ENCODE measurements around the gene IRF2BP1. TPM values are rescaled to one million over a fixed set of nuclear protein-coding genes. Genes with fewer than 3 reads are reported as not detected.

The IRF2BP1 gene
- total and polyA plus RNA-seq, 2 of the 13 experiments (the other 11 are each of a cell fraction or from before 2014, with no cell fraction given) = 4.3 to 14.3 TPM

DNA sequence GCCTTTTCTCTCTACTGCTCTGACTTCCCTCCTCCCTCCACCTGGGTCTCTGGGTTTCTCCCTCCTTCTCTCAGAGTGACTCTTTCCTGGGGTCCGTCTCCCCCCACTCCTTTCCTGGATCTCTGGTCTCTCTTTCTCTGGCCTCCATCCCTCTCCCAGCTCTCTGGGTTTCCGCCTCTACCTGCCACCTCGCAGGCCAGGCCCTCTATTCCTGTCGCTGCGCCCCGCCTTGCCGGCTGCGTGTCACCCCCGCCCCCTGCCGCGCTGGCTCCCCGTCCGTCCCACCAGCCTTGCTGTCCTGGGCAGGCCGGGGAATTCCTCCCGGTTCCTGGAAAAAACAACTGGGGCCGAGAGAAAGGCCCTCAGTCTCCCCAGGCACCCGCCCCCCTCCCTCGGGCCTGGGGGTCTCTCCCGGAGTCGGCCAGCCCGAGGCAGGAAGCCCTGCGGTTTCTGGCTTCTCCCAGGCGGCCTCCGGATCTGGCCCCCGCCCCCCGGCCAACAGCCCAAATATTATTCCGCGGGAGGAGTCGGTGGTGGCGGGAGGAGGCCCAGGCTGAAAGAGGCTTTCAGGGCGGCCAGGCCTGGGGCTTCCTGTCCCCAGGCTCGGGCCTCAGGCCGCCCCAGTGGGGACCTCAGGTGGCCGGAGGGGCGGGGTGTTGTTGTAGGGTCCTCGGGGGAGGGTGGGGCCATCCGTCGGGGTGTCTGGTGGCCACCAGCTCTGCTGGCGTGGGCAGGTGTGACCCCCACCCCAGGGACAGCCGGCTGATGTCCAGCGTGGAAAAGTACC, 9.3 kb downstream of the IRF2BP1 start (continued):
- TF ChIP-seq, protein P1, sequence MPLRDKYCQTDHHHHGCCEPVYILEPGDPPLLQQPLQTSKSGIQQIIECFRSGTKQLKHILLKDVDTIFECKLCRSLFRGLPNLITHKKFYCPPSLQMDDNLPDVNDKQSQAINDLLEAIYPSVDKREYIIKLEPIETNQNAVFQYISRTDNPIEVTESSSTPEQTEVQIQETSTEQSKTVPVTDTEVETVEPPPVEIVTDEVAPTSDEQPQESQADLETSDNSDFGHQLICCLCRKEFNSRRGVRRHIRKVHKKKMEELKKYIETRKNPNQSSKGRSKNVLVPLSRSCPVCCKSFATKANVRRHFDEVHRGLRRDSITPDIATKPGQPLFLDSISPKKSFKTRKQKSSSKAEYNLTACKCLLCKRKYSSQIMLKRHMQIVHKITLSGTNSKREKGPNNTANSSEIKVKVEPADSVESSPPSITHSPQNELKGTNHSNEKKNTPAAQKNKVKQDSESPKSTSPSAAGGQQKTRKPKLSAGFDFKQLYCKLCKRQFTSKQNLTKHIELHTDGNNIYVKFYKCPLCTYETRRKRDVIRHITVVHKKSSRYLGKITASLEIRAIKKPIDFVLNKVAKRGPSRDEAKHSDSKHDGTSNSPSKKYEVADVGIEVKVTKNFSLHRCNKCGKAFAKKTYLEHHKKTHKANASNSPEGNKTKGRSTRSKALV (CRISPR knock-in tag; IDR thresholded peaks at IDR 0.05) = no peak
- TF ChIP-seq KLF9 (CRISPR knock-in tag; IDR thresholded peaks at IDR 0.05; ENCODE audit: low read depth) (peak; percentile 62; the same call in 1 of the 2 replicates), KLF6 (CRISPR knock-in tag; IDR thresholded peaks at IDR 0.05) (peak; percentile 41; the same call in 1 of the 2 replicates), TBX2 (CRISPR knock-in tag; IDR thresholded peaks at IDR 0.05; ENCODE audit: borderline replicate concordance) (peak; percentile 80), TCF12 (IDR thresholded peaks at IDR 0.05) (no peak), TCF12 (CRISPR knock-in tag; IDR thresholded peaks at IDR 0.05) (no peak), POLR2AphosphoS5 (IDR thresholded peaks at IDR 0.05; ENCODE audit: low read depth, low read length) (peak; percentile 67), DR1 (CRISPR knock-in tag; IDR thresholded peaks at IDR 0.05) (no peak), KDM6A (CRISPR knock-in tag; IDR thresholded peaks at IDR 0.05; ENCODE audit: low read depth) (0 out of 2 replicates have a peak, but pooled peaks have one; percentile 30), HMG20B (CRISPR knock-in tag; conservative IDR thresholded peaks at IDR 0.05) (peak; percentile 74), NFIC (IDR thresholded peaks at IDR 0.05; ENCODE audit: low read length) (no peak), KDM2A (CRISPR knock-in tag; IDR thresholded peaks at IDR 0.05; ENCODE audit: borderline replicate concordance, low read depth) (peak; percentile 81)
- TF ChIP-seq, protein P2, sequence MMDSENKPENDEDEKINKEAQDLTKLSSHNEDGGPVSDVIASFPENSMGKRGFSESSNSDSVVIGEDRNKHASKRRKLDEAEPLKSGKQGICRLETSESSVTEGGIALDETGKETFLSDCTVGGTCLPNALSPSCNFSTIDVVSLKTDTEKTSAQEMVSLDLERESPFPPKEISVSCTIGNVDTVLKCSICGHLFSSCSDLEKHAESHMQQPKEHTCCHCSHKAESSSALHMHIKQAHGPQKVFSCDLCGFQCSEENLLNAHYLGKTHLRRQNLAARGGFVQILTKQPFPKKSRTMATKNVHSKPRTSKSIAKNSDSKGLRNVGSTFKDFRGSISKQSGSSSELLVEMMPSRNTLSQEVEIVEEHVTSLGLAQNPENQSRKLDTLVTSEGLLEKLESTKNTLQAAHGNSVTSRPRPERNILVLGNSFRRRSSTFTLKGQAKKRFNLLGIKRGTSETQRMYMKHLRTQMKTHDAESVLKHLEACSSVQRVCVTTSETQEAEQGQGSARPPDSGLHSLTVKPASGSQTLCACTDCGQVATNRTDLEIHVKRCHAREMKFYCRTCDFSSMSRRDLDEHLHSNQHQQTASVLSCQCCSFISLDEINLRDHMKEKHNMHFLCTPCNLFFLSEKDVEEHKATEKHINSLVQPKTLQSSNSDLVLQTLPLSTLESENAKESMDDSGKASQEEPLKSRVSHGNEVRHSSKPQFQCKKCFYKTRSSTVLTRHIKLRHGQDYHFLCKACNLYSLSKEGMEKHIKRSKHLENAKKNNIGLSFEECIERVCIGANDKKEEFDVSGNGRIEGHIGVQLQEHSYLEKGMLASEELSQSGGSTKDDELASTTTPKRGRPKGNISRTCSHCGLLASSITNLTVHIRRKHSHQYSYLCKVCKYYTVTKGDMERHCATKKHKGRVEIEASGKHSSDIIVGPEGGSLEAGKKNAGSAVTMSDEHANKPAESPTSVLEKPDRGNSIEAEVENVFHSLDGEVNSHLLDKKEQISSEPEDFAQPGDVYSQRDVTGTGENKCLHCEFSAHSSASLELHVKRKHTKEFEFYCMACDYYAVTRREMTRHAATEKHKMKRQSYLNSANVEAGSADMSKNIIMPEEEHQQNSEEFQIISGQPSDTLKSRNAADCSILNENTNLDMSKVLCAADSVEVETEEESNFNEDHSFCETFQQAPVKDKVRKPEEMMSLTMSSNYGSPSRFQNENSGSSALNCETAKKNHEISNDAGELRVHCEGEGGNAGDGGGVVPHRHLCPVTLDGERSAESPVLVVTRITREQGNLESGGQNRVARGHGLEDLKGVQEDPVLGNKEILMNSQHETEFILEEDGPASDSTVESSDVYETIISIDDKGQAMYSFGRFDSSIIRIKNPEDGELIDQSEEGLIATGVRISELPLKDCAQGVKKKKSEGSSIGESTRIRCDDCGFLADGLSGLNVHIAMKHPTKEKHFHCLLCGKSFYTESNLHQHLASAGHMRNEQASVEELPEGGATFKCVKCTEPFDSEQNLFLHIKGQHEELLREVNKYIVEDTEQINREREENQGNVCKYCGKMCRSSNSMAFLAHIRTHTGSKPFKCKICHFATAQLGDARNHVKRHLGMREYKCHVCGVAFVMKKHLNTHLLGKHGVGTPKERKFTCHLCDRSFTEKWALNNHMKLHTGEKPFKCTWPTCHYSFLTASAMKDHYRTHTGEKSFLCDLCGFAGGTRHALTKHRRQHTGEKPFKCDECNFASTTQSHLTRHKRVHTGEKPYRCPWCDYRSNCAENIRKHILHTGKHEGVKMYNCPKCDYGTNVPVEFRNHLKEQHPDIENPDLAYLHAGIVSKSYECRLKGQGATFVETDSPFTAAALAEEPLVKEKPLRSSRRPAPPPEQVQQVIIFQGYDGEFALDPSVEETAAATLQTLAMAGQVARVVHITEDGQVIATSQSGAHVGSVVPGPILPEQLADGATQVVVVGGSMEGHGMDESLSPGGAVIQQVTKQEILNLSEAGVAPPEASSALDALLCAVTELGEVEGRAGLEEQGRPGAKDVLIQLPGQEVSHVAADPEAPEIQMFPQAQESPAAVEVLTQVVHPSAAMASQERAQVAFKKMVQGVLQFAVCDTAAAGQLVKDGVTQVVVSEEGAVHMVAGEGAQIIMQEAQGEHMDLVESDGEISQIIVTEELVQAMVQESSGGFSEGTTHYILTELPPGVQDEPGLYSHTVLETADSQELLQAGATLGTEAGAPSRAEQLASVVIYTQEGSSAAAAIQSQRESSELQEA (CRISPR knock-in tag; IDR thresholded peaks at IDR 0.05; ENCODE audit: not compliant biosample characterization) = peak; percentile 68
- TF ChIP-seq, protein P3, sequence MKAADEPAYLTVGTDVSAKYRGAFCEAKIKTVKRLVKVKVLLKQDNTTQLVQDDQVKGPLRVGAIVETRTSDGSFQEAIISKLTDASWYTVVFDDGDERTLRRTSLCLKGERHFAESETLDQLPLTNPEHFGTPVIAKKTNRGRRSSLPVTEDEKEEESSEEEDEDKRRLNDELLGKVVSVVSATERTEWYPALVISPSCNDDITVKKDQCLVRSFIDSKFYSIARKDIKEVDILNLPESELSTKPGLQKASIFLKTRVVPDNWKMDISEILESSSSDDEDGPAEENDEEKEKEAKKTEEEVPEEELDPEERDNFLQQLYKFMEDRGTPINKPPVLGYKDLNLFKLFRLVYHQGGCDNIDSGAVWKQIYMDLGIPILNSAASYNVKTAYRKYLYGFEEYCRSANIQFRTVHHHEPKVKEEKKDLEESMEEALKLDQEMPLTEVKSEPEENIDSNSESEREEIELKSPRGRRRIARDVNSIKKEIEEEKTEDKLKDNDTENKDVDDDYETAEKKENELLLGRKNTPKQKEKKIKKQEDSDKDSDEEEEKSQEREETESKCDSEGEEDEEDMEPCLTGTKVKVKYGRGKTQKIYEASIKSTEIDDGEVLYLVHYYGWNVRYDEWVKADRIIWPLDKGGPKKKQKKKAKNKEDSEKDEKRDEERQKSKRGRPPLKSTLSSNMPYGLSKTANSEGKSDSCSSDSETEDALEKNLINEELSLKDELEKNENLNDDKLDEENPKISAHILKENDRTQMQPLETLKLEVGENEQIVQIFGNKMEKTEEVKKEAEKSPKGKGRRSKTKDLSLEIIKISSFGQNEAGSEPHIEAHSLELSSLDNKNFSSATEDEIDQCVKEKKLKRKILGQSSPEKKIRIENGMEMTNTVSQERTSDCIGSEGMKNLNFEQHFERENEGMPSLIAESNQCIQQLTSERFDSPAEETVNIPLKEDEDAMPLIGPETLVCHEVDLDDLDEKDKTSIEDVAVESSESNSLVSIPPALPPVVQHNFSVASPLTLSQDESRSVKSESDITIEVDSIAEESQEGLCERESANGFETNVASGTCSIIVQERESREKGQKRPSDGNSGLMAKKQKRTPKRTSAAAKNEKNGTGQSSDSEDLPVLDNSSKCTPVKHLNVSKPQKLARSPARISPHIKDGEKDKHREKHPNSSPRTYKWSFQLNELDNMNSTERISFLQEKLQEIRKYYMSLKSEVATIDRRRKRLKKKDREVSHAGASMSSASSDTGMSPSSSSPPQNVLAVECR (CRISPR knock-in tag; IDR thresholded peaks at IDR 0.05; ENCODE audit: borderline replicate concordance) = peak; percentile 27; the same call in 1 of the 2 replicates

Data from HepG2 (cell line).